ENCODE data around the gene FOXO6. TPM values are rescaled to one million over a fixed set of nuclear protein-coding genes. Genes with fewer than 3 reads are reported as not detected.

FOXO6 gene
- total RNA-seq, 1 donor from 2014 or later = 2.1 TPM

DNA sequence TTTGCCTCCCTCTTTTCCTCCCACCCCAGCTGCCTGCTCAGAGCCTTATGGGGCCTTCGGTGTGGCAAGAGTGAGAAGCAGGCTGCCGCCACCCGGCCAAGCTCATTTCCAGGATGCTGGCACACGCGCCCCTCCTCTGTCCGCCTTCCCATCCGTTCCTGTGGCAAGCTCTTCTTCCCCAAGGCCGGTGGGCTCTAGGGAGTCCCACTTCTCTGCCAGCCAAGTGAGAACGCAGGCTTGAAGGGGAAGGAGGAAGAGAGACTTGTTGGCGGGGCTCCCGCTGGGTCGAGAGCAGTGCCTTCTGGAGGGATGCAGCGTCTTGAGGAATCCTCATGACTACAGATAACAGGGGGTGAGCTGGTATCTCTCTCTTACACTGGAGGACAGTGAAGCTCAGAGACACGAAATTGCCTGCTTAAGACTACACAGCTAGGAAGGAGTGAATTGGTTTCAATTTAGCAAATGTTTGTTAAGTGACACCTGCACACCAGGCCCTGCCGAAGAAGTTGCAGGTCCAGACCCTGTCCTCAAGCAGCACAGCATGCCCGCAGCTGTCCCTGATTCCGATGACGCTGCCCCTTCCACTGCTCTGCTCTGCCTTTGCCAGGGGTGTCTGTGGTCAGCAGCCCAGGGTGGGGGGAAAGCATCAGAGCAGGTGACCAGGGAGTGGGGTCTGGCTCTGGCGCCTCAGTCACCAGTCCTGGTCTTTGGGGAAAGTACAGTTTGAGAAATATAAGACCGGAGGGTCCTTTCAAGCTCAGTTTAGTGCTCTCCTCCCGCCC is 40.1 kb upstream of the FOXO6 start:
- H3K4me1 ChIP-seq = peaks cover 19% of the 10 kb centered on the region
- peaks cover 6% of the 10 kb centered on the region for H3K27me3 ChIP-seq (ENCODE audit: low read depth)
- H3K9me3 ChIP-seq (replicated peaks) = no peaks in the 10 kb centered on the region
- intact Hi-C loops (cut with micrococcal nuclease) = loop anchor here (5.0 kb wide), 1 partner anchor 96 kb away; no protein-coding TSS in a partner anchor
- H3K27ac ChIP-seq (replicated peaks) = peak overlapping the region; percentile 79
- H3K36me3 ChIP-seq = no peaks in the 10 kb centered on the region
- TF ChIP-seq, protein P1, sequence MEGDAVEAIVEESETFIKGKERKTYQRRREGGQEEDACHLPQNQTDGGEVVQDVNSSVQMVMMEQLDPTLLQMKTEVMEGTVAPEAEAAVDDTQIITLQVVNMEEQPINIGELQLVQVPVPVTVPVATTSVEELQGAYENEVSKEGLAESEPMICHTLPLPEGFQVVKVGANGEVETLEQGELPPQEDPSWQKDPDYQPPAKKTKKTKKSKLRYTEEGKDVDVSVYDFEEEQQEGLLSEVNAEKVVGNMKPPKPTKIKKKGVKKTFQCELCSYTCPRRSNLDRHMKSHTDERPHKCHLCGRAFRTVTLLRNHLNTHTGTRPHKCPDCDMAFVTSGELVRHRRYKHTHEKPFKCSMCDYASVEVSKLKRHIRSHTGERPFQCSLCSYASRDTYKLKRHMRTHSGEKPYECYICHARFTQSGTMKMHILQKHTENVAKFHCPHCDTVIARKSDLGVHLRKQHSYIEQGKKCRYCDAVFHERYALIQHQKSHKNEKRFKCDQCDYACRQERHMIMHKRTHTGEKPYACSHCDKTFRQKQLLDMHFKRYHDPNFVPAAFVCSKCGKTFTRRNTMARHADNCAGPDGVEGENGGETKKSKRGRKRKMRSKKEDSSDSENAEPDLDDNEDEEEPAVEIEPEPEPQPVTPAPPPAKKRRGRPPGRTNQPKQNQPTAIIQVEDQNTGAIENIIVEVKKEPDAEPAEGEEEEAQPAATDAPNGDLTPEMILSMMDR (IDR thresholded peaks at IDR 0.05; ENCODE audit: borderline replicate concordance) = no peak
- DNase-seq = no peak
- no peak overlapping the region for H3K4me3 ChIP-seq

DNA sequence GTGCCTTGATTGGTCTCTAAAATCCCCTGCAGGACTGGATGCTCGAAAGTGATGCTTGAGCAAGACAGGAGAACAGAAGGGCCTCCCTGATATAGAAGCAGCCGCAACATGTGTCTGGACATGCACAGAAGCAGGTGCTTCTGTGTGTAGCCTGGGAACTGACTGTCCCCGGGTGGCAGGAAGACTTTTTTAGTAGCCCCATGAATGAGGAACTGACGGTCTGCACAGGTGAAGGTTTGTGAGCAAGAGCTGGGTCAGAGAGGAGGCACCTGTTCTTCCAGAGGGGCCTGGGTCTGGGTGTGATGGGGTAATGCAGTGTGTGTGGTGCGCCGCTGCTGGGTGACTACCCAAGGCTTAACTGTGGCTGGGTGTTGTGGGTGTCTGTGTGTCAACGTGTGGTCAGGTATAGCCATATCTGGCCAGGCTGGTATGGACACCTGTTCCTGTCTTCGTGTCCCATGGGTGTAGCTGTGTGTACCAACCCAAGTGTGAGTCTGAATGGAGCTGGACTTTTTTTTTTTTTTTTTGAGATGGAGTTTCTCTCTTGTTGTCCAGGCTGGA is 39.1 kb upstream of the FOXO6 start:
- H3K4me3 ChIP-seq = no peak overlapping the region
- H3K9me3 ChIP-seq (replicated peaks) = no peaks in the 10 kb centered on the region
- H3K4me1 ChIP-seq = peaks cover 19% of the 10 kb centered on the region
- H3K36me3 ChIP-seq = no peaks in the 10 kb centered on the region
- intact Hi-C loops (cut with micrococcal nuclease) = loop anchor here (5.0 kb wide), 1 partner anchor 95 kb away; no protein-coding TSS in a partner anchor
- no peak overlapping the region for H3K27ac ChIP-seq (replicated peaks)
- DNase-seq = no peak
- TF ChIP-seq, protein P1 (IDR thresholded peaks at IDR 0.05; ENCODE audit: borderline replicate concordance) = no peak
- peaks cover 6% of the 10 kb centered on the region for H3K27me3 ChIP-seq (ENCODE audit: low read depth)

DNA sequence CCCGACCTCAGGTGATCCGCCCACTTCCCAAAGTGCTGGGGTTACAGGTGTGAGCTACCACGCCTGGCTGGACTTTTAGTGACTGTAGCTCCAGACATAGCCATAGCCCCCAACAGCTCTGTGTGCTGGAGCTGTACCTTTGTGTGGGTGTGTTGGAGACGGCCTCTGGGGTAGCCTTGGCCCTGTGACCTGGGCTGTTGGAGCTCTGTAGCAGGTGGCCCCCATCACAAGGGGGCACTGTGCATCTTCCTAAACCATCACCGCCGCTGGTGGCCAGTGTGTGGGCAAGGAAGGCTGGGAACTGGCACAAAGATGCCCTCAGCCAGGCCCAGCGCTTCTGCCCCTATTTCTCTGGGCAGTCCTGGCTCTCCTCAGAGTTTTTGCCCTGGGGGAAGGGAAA is 38.4 kb upstream of the FOXO6 start:
- peaks cover 19% of the 10 kb centered on the region for H3K4me1 ChIP-seq
- DNase-seq = peak; percentile 44

DNA sequence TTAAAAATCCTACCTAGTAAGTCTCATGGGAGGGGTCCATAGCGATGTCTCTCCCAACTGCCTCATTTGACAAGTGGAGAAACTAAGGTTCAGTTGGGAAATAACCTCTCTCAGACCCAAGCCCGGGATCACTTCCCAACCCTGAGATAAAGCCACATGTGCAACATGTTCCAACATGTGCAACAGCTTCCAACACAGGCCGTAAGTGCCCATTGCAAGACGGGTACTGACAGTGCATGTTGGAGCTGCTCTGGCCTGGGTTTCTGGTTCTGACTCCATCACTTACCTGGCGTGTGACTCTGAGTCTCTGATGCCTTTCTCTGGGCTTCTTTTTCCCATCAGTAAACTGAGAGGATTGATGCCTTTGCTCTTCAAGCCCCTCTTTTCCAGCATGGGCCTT is 38.0 kb upstream of the FOXO6 start:
- intact Hi-C loops (cut with micrococcal nuclease) = loop anchor here (5.0 kb wide), 1 partner anchor 94 kb away; no protein-coding TSS in a partner anchor
- TF ChIP-seq, protein P1 (IDR thresholded peaks at IDR 0.05; ENCODE audit: borderline replicate concordance) = no peak
- peaks cover 6% of the 10 kb centered on the region for H3K27me3 ChIP-seq (ENCODE audit: low read depth)
- H3K4me3 ChIP-seq = no peak overlapping the region
- no peaks in the 10 kb centered on the region for H3K36me3 ChIP-seq
- no peaks in the 10 kb centered on the region for H3K9me3 ChIP-seq (replicated peaks)
- H3K27ac ChIP-seq (replicated peaks) = no peak overlapping the region
- no peak for DNase-seq
- H3K4me1 ChIP-seq = peaks cover 19% of the 10 kb centered on the region

More for the DNA sequence above, 38.4 kb upstream of the FOXO6 start:
- no peaks in the 10 kb centered on the region for H3K9me3 ChIP-seq (replicated peaks)
- H3K27ac ChIP-seq (replicated peaks) = no peak overlapping the region
- H3K36me3 ChIP-seq = no peaks in the 10 kb centered on the region
- intact Hi-C loops (cut with micrococcal nuclease) = loop anchor here (5.0 kb wide), 1 partner anchor 94 kb away; no protein-coding TSS in a partner anchor
- no peak overlapping the region for H3K4me3 ChIP-seq
- H3K27me3 ChIP-seq (ENCODE audit: low read depth) = peaks cover 6% of the 10 kb centered on the region
- TF ChIP-seq, protein P1 (IDR thresholded peaks at IDR 0.05; ENCODE audit: borderline replicate concordance) = peak; percentile 69

DNA sequence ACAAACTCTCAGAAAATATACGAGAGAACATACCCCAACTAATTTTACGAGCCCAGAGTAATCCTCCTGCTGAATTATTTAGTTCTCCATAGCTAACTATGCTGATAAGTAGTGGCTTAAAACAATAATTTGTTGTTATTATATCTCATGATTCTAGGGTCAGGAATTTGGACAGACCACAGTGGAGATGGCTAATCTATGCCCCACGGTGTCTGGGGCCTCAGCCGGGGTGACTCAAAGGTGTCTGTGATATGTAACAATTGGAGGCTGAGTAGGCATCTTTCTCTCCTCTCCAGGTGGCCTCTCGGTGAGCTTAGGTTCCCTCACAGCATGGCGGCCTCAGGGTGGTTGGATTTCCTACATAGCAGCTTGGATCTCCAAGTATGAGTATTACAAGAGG is 35.4 kb upstream of the FOXO6 start:
- Histone ChIP-seq H3K4me1 (no peaks in the 10 kb centered on the region), H3K36me3 (no peaks in the 10 kb centered on the region), H3K4me3 (no peak overlapping the region), H3K9me3 (replicated peaks) (no peaks in the 10 kb centered on the region), H3K27ac (replicated peaks) (no peak overlapping the region), H3K27me3 (ENCODE audit: low read depth) (peaks cover 6% of the 10 kb centered on the region)
- no peak for DNase-seq
- TF ChIP-seq, protein P1 (IDR thresholded peaks at IDR 0.05; ENCODE audit: borderline replicate concordance) = no peak
- intact Hi-C loops (cut with micrococcal nuclease) = no loop called here
